ENCODE data around the gene ITPR2.
A peak's percentile ranks its signal among the peaks of the same experiment; 100 is the strongest.
"Not testable (repeated sequence)": the region's sequence is repeated elsewhere in the genome, so short reads cannot be mapped to it uniquely, and the experiment has no call there.

ITPR2 gene

GRCh38 chr12:26496170-26496569, 336.8 kb downstream of the ITPR2 start:
- no peak for DNase-seq

- no peak for DNase-seq
Measured at GRCh38 chr12:26493656-26494055, 339.3 kb downstream of the ITPR2 start.

GRCh38 chr12:26492406-26492805, 340.6 kb downstream of the ITPR2 start:
- DNase-seq, result no peak

- DNase-seq, result no peak
Measured at GRCh38 chr12:26489908-26490307, 343.1 kb downstream of the ITPR2 start.

- DNase-seq, result peak; percentile 66
Measured at GRCh38 chr12:26488351-26488750, 344.6 kb downstream of the ITPR2 start.

GRCh38 chr12:26473291-26473690, 359.7 kb downstream of the ITPR2 start:
- peak; percentile 54 for DNase-seq

- DNase-seq, result peak; percentile 9
Measured at GRCh38 chr12:26471560-26471959, 361.4 kb downstream of the ITPR2 start.

GRCh38 chr12:26469421-26470180, 363.4 kb downstream of the ITPR2 start:
- peak; percentile 2 for DNase-seq

GRCh38 chr12:26467351-26467750, 365.6 kb downstream of the ITPR2 start:
- DNase-seq, result peak; percentile 23

- DNase-seq, result peak; percentile 75
Measured at GRCh38 chr12:26466726-26467125, 366.3 kb downstream of the ITPR2 start.

GRCh38 chr12:26465419-26466097, 367.4 kb downstream of the ITPR2 start:
- DNase-seq, result peak; percentile 33

GRCh38 chr12:26461776-26462175, 371.2 kb downstream of the ITPR2 start:
- no peak for DNase-seq

- no peak for DNase-seq
Measured at GRCh38 chr12:26460361-26460760, 372.6 kb downstream of the ITPR2 start.

GRCh38 chr12:26455936-26456574, 376.9 kb downstream of the ITPR2 start:
- DNase-seq, result no peak

- no peak for DNase-seq
Measured at GRCh38 chr12:26453246-26453645, 379.7 kb downstream of the ITPR2 start.

GRCh38 chr12:26452511-26452910, 380.5 kb downstream of the ITPR2 start:
- DNase-seq, result no peak

- DNase-seq, result no peak
Measured at GRCh38 chr12:26451763-26452162, 381.2 kb downstream of the ITPR2 start.

- no peak for DNase-seq
Measured at GRCh38 chr12:26445909-26446308, 387.1 kb downstream of the ITPR2 start.

GRCh38 chr12:26443309-26443708, 389.7 kb downstream of the ITPR2 start:
- no peak for DNase-seq

GRCh38 chr12:26441434-26441833, 391.6 kb downstream of the ITPR2 start:
- no peak for DNase-seq

GRCh38 chr12:26435069-26435404, 398.0 kb downstream of the ITPR2 start:
- DNase-seq, result no peak

- DNase-seq, result peak; percentile 74
Measured at GRCh38 chr12:26434299-26435068, 398.5 kb downstream of the ITPR2 start.

- not testable (repeated sequence) for DNase-seq
Measured at GRCh38 chr12:26433701-26434100, 399.3 kb downstream of the ITPR2 start.
